Caco-2 (cell line): ENCODE data around the gene NPAS3. TPM values are rescaled to one million over a fixed set of nuclear protein-coding genes. Genes with fewer than 3 reads are reported as not detected.

Experiments
- BruUV-seq: library from RNA; stranded (reverse); fragments of 400-500 nt; replicated peaks from 2 replicates; lab custom pipeline; 2021; lab: Mats Ljungman, UMichigan
- CTCF ChIA-PET: fragments of 300-600 bp; sonication (Branson Sonifier 250); formaldehyde crosslinking; loops from one replicate; lab custom pipeline; 2022; ENCODE audit warnings: antibody characterized with exemption; lab: Charles Lee
- POLR2A ChIA-PET: fragments of 300-600 bp; sonication (Branson Sonifier 250); formaldehyde crosslinking; loops from one replicate; lab custom pipeline; 2022; ENCODE audit warnings: antibody characterized with exemption; lab: Charles Lee
- DNase-seq, 2 experiments: peaks; one replicate each; pipeline versions ENCODE4 v3.0.0 to v3.0.0-alpha.2; 2020 to 2022
- H3K27me3 ChIP-seq: replicated peaks from 2 replicates; pipeline ENCODE4 v1.6.0; 2011; ENCODE audit warnings: low read length; ENCODE audit not compliant: control insufficient read depth, insufficient read depth
- H3K36me3 ChIP-seq: 2 replicates; pipeline ENCODE4 v1.5.1; 2011; ENCODE audit warnings: low read length; ENCODE audit not compliant: control insufficient read depth, insufficient read depth
- H3K4me1 ChIP-seq: fragments of 250-450 bp; sonication (Bioruptor Pico); 2 replicates; pipeline ENCODE4 v1.5.1; 2020; ENCODE audit warnings: mild to moderate bottlenecking
- H3K4me3 ChIP-seq: 2 replicates; pipeline ENCODE4 v1.5.1; 2011; ENCODE audit warnings: low read depth, mild to moderate bottlenecking, control low read depth, low read length
- H3K9me3 ChIP-seq: fragments of 250-450 bp; sonication (Bioruptor Pico); 2 replicates; pipeline ENCODE4 v1.5.1; 2020; ENCODE audit warnings: mild to moderate bottlenecking, moderate library complexity
- H3K27ac Mint-ChIP-seq: one replicate; pipeline ENCODE4 v1.8.0; 2022; ENCODE audit warnings: mixed read lengths; ENCODE audit not compliant: unreplicated experiment
- H3K27me3 Mint-ChIP-seq: one replicate; pipeline ENCODE4 v1.8.0; 2022; ENCODE audit warnings: mixed read lengths; ENCODE audit not compliant: insufficient read depth, unreplicated experiment
- H3K36me3 Mint-ChIP-seq: one replicate; pipeline ENCODE4 v1.8.0; 2022; ENCODE audit warnings: mild to moderate bottlenecking, mixed read lengths; ENCODE audit not compliant: insufficient read depth, unreplicated experiment
- H3K4me1 Mint-ChIP-seq: one replicate; pipeline ENCODE4 v1.8.0; 2022; ENCODE audit warnings: low read depth, mixed read lengths; ENCODE audit not compliant: unreplicated experiment
- H3K4me3 Mint-ChIP-seq: one replicate; pipeline ENCODE4 v1.8.0; 2022; ENCODE audit warnings: mild to moderate bottlenecking, moderate library complexity, mixed read lengths; ENCODE audit not compliant: unreplicated experiment
- H3K9me3 Mint-ChIP-seq: one replicate; pipeline ENCODE4 v1.8.0; 2022; ENCODE audit warnings: mixed read lengths; ENCODE audit not compliant: unreplicated experiment
- intact Hi-C: fragments of 100-400 bp; cut with micrococcal nuclease; formaldehyde crosslinking; loops from one replicate; pipeline ENCODE4 v1.10.0; 2022; ENCODE audit not compliant: unreplicated experiment
- total RNA-seq: library from RNA; stranded (reverse); gene quantifications from 2 replicates; pipeline ENCODE4 v1.2.3, GENCODE V29; 2022
- TF ChIP-seq, protein P1 (sequence below), 2 experiments: fragments of 200-600 bp in 1 of 2; IDR thresholded peaks; 1 replicate in 1 of 2; 2 replicates in 1 of 2; pipeline versions ENCODE4 v1.5.1 to v1.8.0; 2011 to 2022; ENCODE audit warnings: antibody characterized with exemption in 1 of 2, control low read depth in 1 of 2, inconsistent platforms in 1 of 2, low read depth in 1 of 2, low read length in 1 of 2, mild to moderate bottlenecking in 1 of 2, moderate library complexity in 1 of 2; ENCODE audit not compliant: insufficient read depth in 1 of 2, severe bottlenecking in 1 of 2, unreplicated experiment in 1 of 2

Gene NPAS3
- total RNA-seq, 1 experiment from 2014 or later: not detected

DNA sequence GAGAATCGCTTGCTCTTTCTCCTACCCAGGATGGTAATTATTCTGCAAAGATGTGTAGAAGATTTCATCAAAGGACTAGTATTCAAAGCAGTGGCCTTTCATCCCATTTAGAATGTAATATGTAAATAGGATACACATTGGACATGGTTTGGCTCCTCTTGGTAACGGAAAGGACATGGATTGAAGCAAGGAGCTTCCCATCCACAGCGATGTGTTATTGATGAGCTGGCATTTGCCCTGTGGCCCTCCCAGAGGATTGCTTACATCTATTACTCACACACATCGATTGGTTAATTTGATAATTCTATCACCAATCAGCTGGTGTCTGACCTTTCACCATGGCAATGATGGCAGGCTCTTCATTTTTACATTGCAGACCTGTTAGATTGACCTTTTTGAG lies 553.8 kb downstream of the NPAS3 start:
- CTCF ChIA-PET: no interaction called here
- intact Hi-C loops: no loop called here
- no peak overlapping the region for H3K27ac Mint-ChIP-seq

DNA sequence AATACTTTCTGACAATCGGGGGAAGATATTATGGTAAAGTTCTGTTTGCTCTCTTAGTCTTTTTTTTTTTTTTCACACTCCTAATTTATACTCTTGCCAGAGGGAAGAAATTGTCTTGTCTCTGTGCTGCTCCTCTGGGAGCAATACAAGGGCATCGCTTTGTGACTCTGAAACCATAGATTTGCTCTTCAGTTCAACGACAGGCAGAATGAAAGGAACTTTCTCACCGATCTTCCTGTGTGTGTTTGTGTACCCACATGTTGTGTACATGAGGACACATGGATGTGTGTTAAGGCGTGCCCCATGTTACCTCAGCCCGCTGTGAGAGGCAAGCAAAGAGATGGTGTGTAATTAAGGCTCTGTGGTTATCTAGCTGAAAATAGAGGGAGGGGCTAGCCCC lies 554.6 kb downstream of the NPAS3 start:
- no peaks in the 10 kb centered on the region for H3K36me3 ChIP-seq
- H3K9me3 Mint-ChIP-seq: peaks cover 10% of the 10 kb centered on the region
- POLR2A ChIA-PET: no interaction called here
- no TSS peak for BruUV-seq
- no peak for DNase-seq
- H3K27ac Mint-ChIP-seq: no peak overlapping the region
- peaks cover 19% of the 10 kb centered on the region for H3K27me3 Mint-ChIP-seq
- H3K36me3 Mint-ChIP-seq: no peaks in the 10 kb centered on the region
- H3K27me3 ChIP-seq: no peaks in the 10 kb centered on the region
- no peak overlapping the region for H3K4me3 ChIP-seq
- TF ChIP-seq, protein P1, sequence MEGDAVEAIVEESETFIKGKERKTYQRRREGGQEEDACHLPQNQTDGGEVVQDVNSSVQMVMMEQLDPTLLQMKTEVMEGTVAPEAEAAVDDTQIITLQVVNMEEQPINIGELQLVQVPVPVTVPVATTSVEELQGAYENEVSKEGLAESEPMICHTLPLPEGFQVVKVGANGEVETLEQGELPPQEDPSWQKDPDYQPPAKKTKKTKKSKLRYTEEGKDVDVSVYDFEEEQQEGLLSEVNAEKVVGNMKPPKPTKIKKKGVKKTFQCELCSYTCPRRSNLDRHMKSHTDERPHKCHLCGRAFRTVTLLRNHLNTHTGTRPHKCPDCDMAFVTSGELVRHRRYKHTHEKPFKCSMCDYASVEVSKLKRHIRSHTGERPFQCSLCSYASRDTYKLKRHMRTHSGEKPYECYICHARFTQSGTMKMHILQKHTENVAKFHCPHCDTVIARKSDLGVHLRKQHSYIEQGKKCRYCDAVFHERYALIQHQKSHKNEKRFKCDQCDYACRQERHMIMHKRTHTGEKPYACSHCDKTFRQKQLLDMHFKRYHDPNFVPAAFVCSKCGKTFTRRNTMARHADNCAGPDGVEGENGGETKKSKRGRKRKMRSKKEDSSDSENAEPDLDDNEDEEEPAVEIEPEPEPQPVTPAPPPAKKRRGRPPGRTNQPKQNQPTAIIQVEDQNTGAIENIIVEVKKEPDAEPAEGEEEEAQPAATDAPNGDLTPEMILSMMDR (IDR thresholded peaks at IDR 0.05; ENCODE audit: insufficient read depth in 1 of 2, low read depth in 1 of 2, low read length in 1 of 2, severe bottlenecking in 1 of 2, unreplicated experiment in 1 of 2): no peak
- intact Hi-C loops: no loop called here
- CTCF ChIA-PET: no interaction called here
- no peak overlapping the region for H3K4me3 Mint-ChIP-seq
- no peaks in the 10 kb centered on the region for H3K4me1 ChIP-seq
- no peaks in the 10 kb centered on the region for H3K9me3 ChIP-seq
- no peaks in the 10 kb centered on the region for H3K4me1 Mint-ChIP-seq

More for the DNA sequence above, 553.8 kb downstream of the NPAS3 start:
- peaks cover 23% of the 10 kb centered on the region for H3K27me3 Mint-ChIP-seq
- no peak for DNase-seq
- TF ChIP-seq, protein P1 (IDR thresholded peaks at IDR 0.05; ENCODE audit: insufficient read depth in 1 of 2, low read depth in 1 of 2, low read length in 1 of 2, severe bottlenecking in 1 of 2, unreplicated experiment in 1 of 2): no peak
- H3K36me3 Mint-ChIP-seq: no peaks in the 10 kb centered on the region
- no peaks in the 10 kb centered on the region for H3K4me1 ChIP-seq
- H3K4me3 Mint-ChIP-seq: no peak overlapping the region
- no TSS peak for BruUV-seq
- POLR2A ChIA-PET: no interaction called here
- H3K4me1 Mint-ChIP-seq: no peaks in the 10 kb centered on the region
- H3K36me3 ChIP-seq: no peaks in the 10 kb centered on the region
- no peaks in the 10 kb centered on the region for H3K27me3 ChIP-seq
- peaks cover 10% of the 10 kb centered on the region for H3K9me3 Mint-ChIP-seq
- no peak overlapping the region for H3K4me3 ChIP-seq
- no peaks in the 10 kb centered on the region for H3K9me3 ChIP-seq

DNA sequence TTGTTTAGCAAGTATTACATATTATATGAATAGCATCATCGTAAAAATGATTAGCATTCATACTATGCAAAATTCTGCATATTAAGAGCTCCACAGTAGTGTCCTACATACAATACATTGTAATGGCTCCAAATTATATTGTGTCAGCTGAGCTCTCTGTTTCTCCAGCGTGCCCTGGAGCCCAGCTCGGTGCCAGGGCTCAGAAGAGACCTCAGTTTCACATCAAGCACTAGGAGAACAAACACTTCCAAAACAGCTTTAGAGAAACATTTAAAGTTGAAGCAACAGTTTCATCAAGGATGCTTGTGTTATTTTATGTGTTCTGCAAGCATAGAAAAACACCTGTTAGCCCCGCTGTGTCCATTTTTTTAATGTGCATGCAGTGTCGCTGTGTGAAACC lies 555.3 kb downstream of the NPAS3 start:
- no peaks in the 10 kb centered on the region for H3K4me1 Mint-ChIP-seq
- Histone ChIP-seq H3K9me3 (no peaks in the 10 kb centered on the region), H3K27me3 (no peaks in the 10 kb centered on the region), H3K4me1 (no peaks in the 10 kb centered on the region), H3K36me3 (no peaks in the 10 kb centered on the region), H3K4me3 (no peak overlapping the region)
- CTCF ChIA-PET: no interaction called here
- BruUV-seq: no TSS peak
- TF ChIP-seq, protein P1 (IDR thresholded peaks at IDR 0.05; ENCODE audit: insufficient read depth in 1 of 2, low read depth in 1 of 2, low read length in 1 of 2, severe bottlenecking in 1 of 2, unreplicated experiment in 1 of 2): no peak
- POLR2A ChIA-PET: no interaction called here
- peaks cover 22% of the 10 kb centered on the region for H3K27me3 Mint-ChIP-seq
- H3K36me3 Mint-ChIP-seq: no peaks in the 10 kb centered on the region
- H3K27ac Mint-ChIP-seq: no peak overlapping the region
- peaks cover 10% of the 10 kb centered on the region for H3K9me3 Mint-ChIP-seq
- intact Hi-C loops: no loop called here
- no peak overlapping the region for H3K4me3 Mint-ChIP-seq
- no peak for DNase-seq
